Astrocyte of the spinal cord (primary cell): ENCODE results near the gene MRPS21.
A peak's percentile ranks its signal among the peaks of the same experiment; 100 is the strongest.

Experiments used
- DNase-seq: peaks from one replicate; pipeline ENCODE4 v3.0.0; 2011; ENCODE audit warnings: low read depth, low spot score
- H3K4me3 ChIP-seq: 2 replicates; pipeline ENCODE4 v1.5.1; 2011; ENCODE audit warnings: low read depth, mild to moderate bottlenecking, low read length, moderate library complexity
- in situ Hi-C: cut with HindIII; loops from 2 replicates; pipeline ENCODE4 v1.10.0; 2017; ENCODE audit warnings: low sequenced_read_pairs
- TF ChIP-seq, protein P1 (sequence below): IDR thresholded peaks from 2 replicates; pipeline ENCODE4 v1.5.1; 2012; ENCODE audit warnings: low read depth, mild to moderate bottlenecking, low read length, inconsistent platforms

Gene MRPS21

DNA sequence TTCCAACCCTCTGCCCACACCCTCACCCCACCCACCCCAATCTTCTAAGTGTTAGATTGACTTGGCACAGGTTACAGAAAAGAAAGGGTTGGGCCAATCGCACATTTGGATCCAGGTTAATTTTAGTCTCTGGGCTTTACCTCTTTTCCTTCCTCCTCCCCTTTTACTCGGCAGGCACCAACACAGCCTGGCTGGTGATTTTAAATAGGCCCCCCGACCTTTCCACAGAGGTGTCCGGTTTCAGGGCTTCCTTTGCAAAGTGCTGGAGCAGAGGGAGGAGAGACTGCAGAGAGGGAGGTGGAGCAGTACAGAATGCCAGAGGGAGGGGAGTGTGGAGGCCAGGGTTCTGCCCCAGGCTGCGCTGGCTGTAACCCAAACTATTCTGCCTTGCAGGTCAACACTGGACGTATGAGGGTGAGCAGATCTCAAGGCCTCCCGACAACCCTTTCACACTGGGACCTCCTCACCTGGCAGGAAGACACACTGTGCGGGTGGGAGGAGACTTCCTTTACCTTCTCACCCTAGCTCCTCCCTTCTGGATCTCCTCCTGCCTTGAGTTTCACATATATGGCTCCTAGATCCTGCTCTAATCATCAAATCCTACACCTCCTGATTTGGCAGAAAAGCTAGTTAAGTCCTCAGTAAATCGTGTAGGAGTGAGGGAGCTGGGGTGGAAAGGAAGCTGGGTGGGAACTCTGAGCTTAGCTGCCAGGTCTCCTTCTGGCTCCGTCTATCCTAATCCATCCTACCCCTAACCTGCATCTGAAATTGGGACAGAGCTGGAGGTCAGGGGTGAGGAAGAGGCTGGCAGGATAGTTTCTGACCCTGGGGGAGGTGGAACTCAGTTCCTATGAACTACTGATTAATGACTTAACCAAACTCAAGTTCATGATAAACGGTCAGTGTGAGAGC is 33.6 kb upstream of the MRPS21 start:
- no peak for DNase-seq
- no peak overlapping the region for H3K4me3 ChIP-seq
- TF ChIP-seq, protein P1, sequence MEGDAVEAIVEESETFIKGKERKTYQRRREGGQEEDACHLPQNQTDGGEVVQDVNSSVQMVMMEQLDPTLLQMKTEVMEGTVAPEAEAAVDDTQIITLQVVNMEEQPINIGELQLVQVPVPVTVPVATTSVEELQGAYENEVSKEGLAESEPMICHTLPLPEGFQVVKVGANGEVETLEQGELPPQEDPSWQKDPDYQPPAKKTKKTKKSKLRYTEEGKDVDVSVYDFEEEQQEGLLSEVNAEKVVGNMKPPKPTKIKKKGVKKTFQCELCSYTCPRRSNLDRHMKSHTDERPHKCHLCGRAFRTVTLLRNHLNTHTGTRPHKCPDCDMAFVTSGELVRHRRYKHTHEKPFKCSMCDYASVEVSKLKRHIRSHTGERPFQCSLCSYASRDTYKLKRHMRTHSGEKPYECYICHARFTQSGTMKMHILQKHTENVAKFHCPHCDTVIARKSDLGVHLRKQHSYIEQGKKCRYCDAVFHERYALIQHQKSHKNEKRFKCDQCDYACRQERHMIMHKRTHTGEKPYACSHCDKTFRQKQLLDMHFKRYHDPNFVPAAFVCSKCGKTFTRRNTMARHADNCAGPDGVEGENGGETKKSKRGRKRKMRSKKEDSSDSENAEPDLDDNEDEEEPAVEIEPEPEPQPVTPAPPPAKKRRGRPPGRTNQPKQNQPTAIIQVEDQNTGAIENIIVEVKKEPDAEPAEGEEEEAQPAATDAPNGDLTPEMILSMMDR = no peak
- in situ Hi-C loops = no loop called here

DNA sequence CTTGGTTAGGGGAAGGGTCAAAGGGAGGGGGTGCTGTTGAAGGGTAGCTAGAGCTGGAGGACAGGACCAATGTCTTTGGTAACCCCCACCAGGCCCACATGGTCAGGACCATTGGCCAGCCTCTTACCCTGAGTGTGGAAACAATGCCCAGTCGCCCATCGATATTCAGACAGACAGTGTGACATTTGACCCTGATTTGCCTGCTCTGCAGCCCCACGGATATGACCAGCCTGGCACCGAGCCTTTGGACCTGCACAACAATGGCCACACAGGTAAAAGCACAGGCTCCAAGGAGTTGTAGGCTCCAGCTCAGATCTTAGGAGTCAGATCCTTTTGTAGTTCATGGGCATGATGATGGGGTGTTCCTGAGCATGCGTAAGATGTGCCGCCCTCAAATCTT is 32.3 kb upstream of the MRPS21 start:
- TF ChIP-seq, protein P1 = no peak
- in situ Hi-C loops = no loop called here
- DNase-seq = no peak
- no peak overlapping the region for H3K4me3 ChIP-seq

DNA sequence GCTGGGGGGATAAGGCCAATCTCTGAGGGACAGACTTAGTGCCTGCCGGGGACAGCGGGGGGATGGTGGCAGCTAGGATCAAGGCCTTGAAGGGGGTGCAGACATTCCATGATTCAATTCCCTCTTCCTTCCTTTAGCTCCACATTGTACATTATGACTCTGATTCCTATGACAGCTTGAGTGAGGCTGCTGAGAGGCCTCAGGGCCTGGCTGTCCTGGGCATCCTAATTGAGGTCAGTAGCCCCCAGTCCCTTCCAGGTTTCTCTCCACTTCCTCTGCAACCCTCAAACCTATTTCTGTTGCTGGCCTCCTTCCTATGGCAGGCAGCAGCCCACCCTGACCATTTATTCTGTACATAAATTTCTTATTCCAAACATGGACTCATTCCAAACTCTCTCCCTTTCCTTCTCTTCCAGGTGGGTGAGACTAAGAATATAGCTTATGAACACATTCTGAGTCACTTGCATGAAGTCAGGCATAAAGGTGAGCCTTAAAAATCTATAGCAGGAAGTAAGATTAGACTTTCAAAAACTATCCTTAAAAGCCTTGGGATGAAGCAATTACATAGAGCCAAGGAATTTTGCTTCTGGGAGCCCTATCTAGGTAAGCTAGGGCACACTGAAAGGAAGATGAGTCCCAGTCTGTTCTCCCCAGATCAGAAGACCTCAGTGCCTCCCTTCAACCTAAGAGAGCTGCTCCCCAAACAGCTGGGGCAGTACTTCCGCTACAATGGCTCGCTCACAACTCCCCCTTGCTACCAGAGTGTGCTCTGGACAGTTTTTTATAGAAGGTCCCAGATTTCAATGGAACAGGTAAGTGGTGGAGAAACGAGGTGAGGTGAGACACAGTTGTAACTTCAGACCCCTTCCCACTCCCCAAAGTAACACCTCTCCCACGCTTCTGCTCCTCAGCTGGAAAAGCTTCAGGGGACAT is 31.0 kb upstream of the MRPS21 start:
- in situ Hi-C loops = no loop called here
- TF ChIP-seq, protein P1 = no peak
- H3K4me3 ChIP-seq = no peak overlapping the region
- no peak for DNase-seq

DNA sequence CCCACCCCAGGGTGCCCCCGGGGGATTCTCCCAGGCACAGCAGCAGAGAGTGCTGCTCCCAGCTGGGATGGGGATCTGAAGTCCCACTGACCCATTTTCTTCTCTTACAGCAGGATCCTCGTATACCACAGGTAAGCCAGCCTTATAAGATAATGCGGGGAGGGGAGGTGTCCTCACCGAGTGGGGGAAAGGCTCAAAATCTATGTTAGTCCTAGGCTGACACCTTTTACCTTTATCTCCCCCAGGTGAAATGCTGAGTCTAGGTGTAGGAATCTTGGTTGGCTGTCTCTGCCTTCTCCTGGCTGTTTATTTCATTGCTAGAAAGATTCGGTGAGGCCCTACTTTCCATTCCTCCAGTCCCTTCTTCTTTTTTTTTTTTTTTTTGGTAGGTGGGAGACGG is 30.1 kb upstream of the MRPS21 start:
- H3K4me3 ChIP-seq = no peak overlapping the region
- no peak for DNase-seq
- TF ChIP-seq, protein P1 = no peak
- in situ Hi-C loops = no loop called here

DNA sequence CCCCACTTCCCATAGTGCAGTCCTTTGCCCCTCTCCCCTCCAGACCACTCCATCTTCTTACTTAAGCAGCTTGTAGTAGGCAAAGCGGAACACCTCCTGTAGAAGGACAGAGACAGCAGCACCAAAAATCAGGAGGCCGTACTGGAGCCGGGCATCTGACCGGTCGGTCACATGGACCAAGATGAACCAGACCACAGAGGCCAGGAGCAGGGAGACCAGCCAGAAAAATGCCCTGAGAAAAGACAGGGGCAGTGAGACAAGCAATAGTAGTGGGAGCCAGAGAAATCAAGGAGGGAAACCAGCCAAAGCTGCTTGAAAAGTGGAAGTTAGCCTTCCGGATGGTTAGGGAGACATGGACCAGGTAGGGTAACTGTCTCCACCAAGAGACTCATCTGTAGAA is 25.8 kb upstream of the MRPS21 start:
- peak overlapping the region; percentile 97 for H3K4me3 ChIP-seq
- TF ChIP-seq, protein P1 = no peak
- in situ Hi-C loops = no loop called here
- DNase-seq = no peak

DNA sequence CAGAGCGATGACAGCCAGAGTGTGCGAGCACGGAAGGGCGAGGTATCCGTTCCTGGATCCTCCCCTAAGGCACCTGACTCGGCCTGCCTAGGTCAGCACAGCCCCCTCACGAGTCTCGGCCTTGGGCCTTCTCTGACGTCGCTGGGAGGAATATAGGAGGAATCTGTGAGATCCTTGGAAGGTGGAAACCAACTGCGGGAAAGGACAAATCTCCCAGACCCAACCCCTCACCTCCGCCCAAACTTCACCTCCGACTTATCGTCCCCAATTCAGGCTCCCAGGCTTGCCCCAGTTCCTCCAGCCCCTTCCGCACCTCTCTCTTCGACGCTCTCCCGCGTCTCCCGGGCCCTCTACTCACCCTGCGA is 25.3 kb upstream of the MRPS21 start:
- in situ Hi-C loops = no loop called here
- TF ChIP-seq, protein P1 = no peak
- no peak for DNase-seq
- peak overlapping the region; percentile 97 for H3K4me3 ChIP-seq
